Endothelial cell of umbilical vein (primary cell): ENCODE measurements around the gene CISD3. TPM values are rescaled to one million over a fixed set of nuclear protein-coding genes. Genes with fewer than 3 reads are reported as not detected.

ENCODE experiments used
- BruUV-seq: library from RNA; stranded (reverse); fragments of 400-500 nt; replicated peaks from 2 replicates; lab custom pipeline; 2021; lab: Mats Ljungman, UMichigan
- CTCF ChIA-PET: fragments of 300-600, 350-600 bp; sonication (Branson Sonifier 250); formaldehyde crosslinking; loops from one replicate; lab custom pipeline; 2021; ENCODE audit warnings: antibody characterized with exemption, inconsistent platforms; lab: Charles Lee
- POLR2A ChIA-PET: fragments of 300-600, 350-600 bp; sonication (Branson Sonifier 250); formaldehyde crosslinking; loops from one replicate; lab custom pipeline; 2021; ENCODE audit warnings: antibody characterized with exemption, inconsistent platforms; lab: Charles Lee
- DNase-seq: peaks from one replicate; pipeline ENCODE4 v3.0.0-alpha.2; 2011; ENCODE audit warnings: low read depth, low spot score
- FAIRE-seq: peaks from 2 replicates; lab custom pipeline; 2011; peaks lifted over from hg19 to GRCh38; lab: Jason Lieb, UNC
- H2AFZ ChIP-seq: 2 replicates; pipeline ENCODE4 v1.6.0; 2012; ENCODE audit warnings: low read depth, low read length, control low read depth, inconsistent platforms
- H3K27ac ChIP-seq: 2 replicates; pipeline ENCODE4 v1.5.1; 2011; ENCODE audit warnings: low read depth, mild to moderate bottlenecking, control low read depth, low read length, moderate library complexity; ENCODE audit not compliant: insufficient read depth
- H3K27me3 ChIP-seq, 2 experiments: 2 replicates each; pipeline versions ENCODE4 v1.6.0 to v1.6.1; 2011; ENCODE audit warnings: low read length in 2 of 2, mixed read lengths in 1 of 2; ENCODE audit not compliant: control insufficient read depth in 2 of 2, insufficient read depth in 2 of 2
- H3K36me3 ChIP-seq, 2 experiments: 2 replicates in 1 of 2; 3 replicates in 1 of 2; pipeline ENCODE4 v1.5.1; 2011; ENCODE audit warnings: low read length in 2 of 2, mild to moderate bottlenecking in 1 of 2, moderate library complexity in 1 of 2; ENCODE audit not compliant: control insufficient read depth in 2 of 2, insufficient read depth in 2 of 2; ENCODE audit errors: extremely low read depth in 1 of 2
- H3K4me1 ChIP-seq: 3 replicates; pipeline ENCODE4 v1.5.1; 2011; ENCODE audit warnings: mild to moderate bottlenecking, low read length; ENCODE audit not compliant: control insufficient read depth, insufficient read depth; ENCODE audit errors: extremely low read depth
- H3K4me2 ChIP-seq: 2 replicates; pipeline ENCODE4 v1.6.1; 2011; ENCODE audit warnings: low read length, control low read depth, mixed read lengths; ENCODE audit not compliant: insufficient read depth
- H3K4me3 ChIP-seq, 3 experiments: fragments of 200-600 bp in 1 of 3; sonication (generic), shearing (Covaris generic) in 1 of 3; replicated peaks in 1 of 3; 2 replicates each; pipeline ENCODE4 v1.5.1; 2011 to 2016; ENCODE audit warnings: control low read depth in 3 of 3, low read length in 3 of 3, mild to moderate bottlenecking in 2 of 3, inconsistent platforms in 1 of 3, low read depth in 1 of 3, moderate library complexity in 1 of 3; ENCODE audit not compliant: insufficient read depth in 1 of 3
- H3K79me2 ChIP-seq: 2 replicates; pipeline ENCODE4 v1.6.0; 2012; ENCODE audit warnings: low read length, inconsistent platforms; ENCODE audit not compliant: control insufficient read depth, insufficient read depth
- H3K9ac ChIP-seq: replicated peaks from 2 replicates; pipeline ENCODE3; 2011; ENCODE audit warnings: low read length, control low read depth; ENCODE audit not compliant: insufficient read depth; ENCODE audit errors: extremely low read depth
- H3K9me1 ChIP-seq: replicated peaks from 3 replicates; pipeline ENCODE4 v1.6.0; 2011; ENCODE audit warnings: mild to moderate bottlenecking, low read length; ENCODE audit not compliant: control insufficient read depth, insufficient read depth; ENCODE audit errors: extremely low read depth
- H3K9me3 ChIP-seq: replicated peaks from 2 replicates; pipeline ENCODE4 v1.5.1; 2012; ENCODE audit warnings: low read length, inconsistent platforms; ENCODE audit not compliant: control insufficient read depth, insufficient read depth
- H4K20me1 ChIP-seq: replicated peaks from 2 replicates; pipeline ENCODE3; 2011; ENCODE audit warnings: mild to moderate bottlenecking, low read length; ENCODE audit not compliant: control insufficient read depth, insufficient read depth; ENCODE audit errors: extremely low read depth
- EZH2 ChIP-seq: IDR thresholded peaks from 2 replicates; pipeline ENCODE4 v1.6.1; 2012; ENCODE audit warnings: borderline replicate concordance, low read depth, mild to moderate bottlenecking, moderate library complexity, low read length, inconsistent platforms; ENCODE audit not compliant: severe bottlenecking
- FOS ChIP-seq: IDR thresholded peaks from 2 replicates; pipeline ENCODE4 v1.6.1; 2011; ENCODE audit warnings: mild to moderate bottlenecking, low read length, moderate library complexity, borderline replicate concordance; ENCODE audit not compliant: insufficient read depth
- GATA2 ChIP-seq: IDR thresholded peaks from 2 replicates; pipeline ENCODE4 v1.7.0; 2011; ENCODE audit warnings: low read depth, mild to moderate bottlenecking, moderate library complexity, mixed read lengths, low read length; ENCODE audit not compliant: insufficient read length, insufficient read depth
- JUN ChIP-seq: IDR thresholded peaks from 2 replicates; pipeline ENCODE4 v1.6.1; 2011; ENCODE audit warnings: borderline replicate concordance, low read depth; ENCODE audit not compliant: insufficient read length, insufficient read depth
- MYC ChIP-seq: IDR thresholded peaks from one replicate; pipeline ENCODE4 v1.6.1; 2011; ENCODE audit warnings: mild to moderate bottlenecking, low read depth, low read length
- POLR2A ChIP-seq: IDR thresholded peaks from 2 replicates; pipeline ENCODE4 v1.6.1; 2012; ENCODE audit warnings: low read depth, mild to moderate bottlenecking, control low read depth, low read length
- POLR2AphosphoS5 ChIP-seq: IDR thresholded peaks from 2 replicates; pipeline ENCODE4 v1.6.1; 2012; ENCODE audit warnings: low read depth, mild to moderate bottlenecking, control low read depth, low read length, moderate library complexity; ENCODE audit not compliant: insufficient read depth
- dilution Hi-C: fragments of 300-500 bp; cut with MboI; formaldehyde crosslinking; loops from one replicate; pipeline ENCODE4 v1.15.0; 2019; ENCODE audit warnings: low sequenced_read_pairs; ENCODE audit not compliant: extremely low pct_ligation_motif_present
- intact Hi-C: fragments of 100-400 bp; cut with micrococcal nuclease; formaldehyde crosslinking; loops from one replicate; pipeline ENCODE4 v1.10.0; 2022
- polyA plus RNA-seq, 4 experiments: library from polyadenylated mRNA; depleted of rRNA in 3 of 4; stranded (reverse) in 3 of 4; unstranded in 1 of 4; fragments of >200 nt; gene quantifications; 2 replicates each; pipeline versions ENCODE4 v1.2.1 to v1.2.3, GENCODE V29; 2011 to 2012; ENCODE audit warnings: missing spikeins in 1 of 4
- total RNA-seq: library from RNA; stranded (reverse); gene quantifications from 2 replicates; pipeline ENCODE4 v1.2.3, GENCODE V29; 2021
- TF ChIP-seq, protein P1 (sequence below): IDR thresholded peaks from 2 replicates; pipeline ENCODE4 v1.6.1; 2011; ENCODE audit not compliant: insufficient read depth, insufficient read length
- TF ChIP-seq, protein P2 (sequence below), 2 donors: IDR thresholded peaks; 1 replicate in 1 of 2; 2 replicates in 1 of 2; pipeline ENCODE4 v1.5.1; 2011; ENCODE audit warnings: low read length in 2 of 2, mild to moderate bottlenecking in 2 of 2, moderate library complexity in 2 of 2, control low read depth in 1 of 2, inconsistent platforms in 1 of 2, low read depth in 1 of 2; ENCODE audit not compliant: insufficient read depth in 1 of 2; ENCODE audit errors: extremely low read depth in 1 of 2

CISD3 gene
- total and polyA plus RNA-seq, 2 donors (not counting 3 experiments of a cell fraction or from before 2014, with no cell fraction given): 8.7 to 23.7 TPM

DNA sequence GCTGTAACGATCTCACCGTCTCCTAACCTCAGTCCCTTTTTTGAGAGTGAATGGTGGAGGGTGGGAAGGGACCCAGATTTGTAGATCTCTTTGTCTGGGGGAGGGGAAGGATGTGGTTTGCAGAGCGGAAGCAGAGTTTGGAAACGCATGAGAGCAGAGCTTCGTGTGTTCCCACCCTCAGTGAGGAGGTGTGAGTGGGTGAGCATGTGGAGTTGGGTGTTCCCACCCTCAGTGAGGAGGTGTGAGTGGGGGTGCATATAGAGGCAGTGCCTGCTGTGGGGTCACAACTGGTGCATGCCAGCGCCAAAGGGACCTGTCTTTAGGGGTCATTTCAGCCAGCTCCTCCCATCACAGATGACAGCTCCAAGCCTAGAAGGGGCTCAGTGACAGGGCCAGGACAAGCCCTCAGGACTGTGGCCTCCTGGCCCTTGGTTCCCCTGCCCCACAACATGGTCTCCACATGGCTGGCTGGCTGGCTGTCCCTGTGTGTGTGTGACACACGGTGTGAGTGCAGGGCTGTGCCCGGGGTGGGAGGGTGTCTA lies 1.8 kb upstream of the CISD3 start:
- DNase-seq: no peak
- Histone ChIP-seq H3K4me1 (peaks cover 30% of the 10 kb centered on the region), H3K79me2 (peaks cover 3% of the 10 kb centered on the region), H3K9me1 (no peaks in the 10 kb centered on the region), H3K27me3 (no peaks in the 10 kb centered on the region), H3K4me3 (no peak overlapping the region), H3K9me3 (no peaks in the 10 kb centered on the region), H3K9ac (no peak overlapping the region), H4K20me1 (no peaks in the 10 kb centered on the region), H2AFZ (no peak overlapping the region), H3K4me2 (no peak overlapping the region), H3K36me3 (peaks cover 0 to 4% of the 10 kb centered on the region in 2 experiments), H3K27ac (no peak overlapping the region)
- ChIA-PET CTCF (interaction anchor here (0.7 to 3.0 kb wide), 6 partner anchors 18 to 255 kb away, joined by 3 to 9 read pairs (median 4); no protein-coding TSS in a partner anchor), POLR2A (no interaction called here)
- intact Hi-C loops: no loop called here
- TF ChIP-seq GATA2 (no peak), FOS (no peak), JUN (no peak), MYC (no peak), EZH2 (no peak), POLR2A (no peak), POLR2AphosphoS5 (no peak)
- TF ChIP-seq, protein P1, sequence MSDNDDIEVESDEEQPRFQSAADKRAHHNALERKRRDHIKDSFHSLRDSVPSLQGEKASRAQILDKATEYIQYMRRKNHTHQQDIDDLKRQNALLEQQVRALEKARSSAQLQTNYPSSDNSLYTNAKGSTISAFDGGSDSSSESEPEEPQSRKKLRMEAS: no peak
- TF ChIP-seq, protein P2, sequence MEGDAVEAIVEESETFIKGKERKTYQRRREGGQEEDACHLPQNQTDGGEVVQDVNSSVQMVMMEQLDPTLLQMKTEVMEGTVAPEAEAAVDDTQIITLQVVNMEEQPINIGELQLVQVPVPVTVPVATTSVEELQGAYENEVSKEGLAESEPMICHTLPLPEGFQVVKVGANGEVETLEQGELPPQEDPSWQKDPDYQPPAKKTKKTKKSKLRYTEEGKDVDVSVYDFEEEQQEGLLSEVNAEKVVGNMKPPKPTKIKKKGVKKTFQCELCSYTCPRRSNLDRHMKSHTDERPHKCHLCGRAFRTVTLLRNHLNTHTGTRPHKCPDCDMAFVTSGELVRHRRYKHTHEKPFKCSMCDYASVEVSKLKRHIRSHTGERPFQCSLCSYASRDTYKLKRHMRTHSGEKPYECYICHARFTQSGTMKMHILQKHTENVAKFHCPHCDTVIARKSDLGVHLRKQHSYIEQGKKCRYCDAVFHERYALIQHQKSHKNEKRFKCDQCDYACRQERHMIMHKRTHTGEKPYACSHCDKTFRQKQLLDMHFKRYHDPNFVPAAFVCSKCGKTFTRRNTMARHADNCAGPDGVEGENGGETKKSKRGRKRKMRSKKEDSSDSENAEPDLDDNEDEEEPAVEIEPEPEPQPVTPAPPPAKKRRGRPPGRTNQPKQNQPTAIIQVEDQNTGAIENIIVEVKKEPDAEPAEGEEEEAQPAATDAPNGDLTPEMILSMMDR (IDR thresholded peaks at IDR 0.05; ENCODE audit: extremely low read depth in 1 of 2, insufficient read depth in 1 of 2, low read depth in 1 of 2, low read length in 2 of 2): no peak
- no TSS peak for BruUV-seq
- dilution Hi-C loops: no loop called here
- no peak for FAIRE-seq
